Activated T-helper 9 cell treated with anti-CD3 and anti-CD28 coated beads, Interleukin-2, amount 50 U/mL, for 16 hours (primary cell): ENCODE data around the gene SPANXN3.
"Not testable (repeated sequence)": the region's sequence is repeated elsewhere in the genome, so short reads cannot be mapped to it uniquely, and the experiment has no call there.

Experiments
- DNase-seq: peaks from one replicate; pipeline ENCODE4 v3.0.0-alpha.2; 2020; ENCODE audit warnings: low read depth

The SPANXN3 gene, protein sequence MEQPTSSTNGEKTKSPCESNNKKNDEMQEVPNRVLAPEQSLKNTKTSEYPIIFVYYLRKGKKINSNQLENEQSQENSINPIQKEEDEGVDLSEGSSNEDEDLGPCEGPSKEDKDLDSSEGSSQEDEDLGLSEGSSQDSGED

DNA sequence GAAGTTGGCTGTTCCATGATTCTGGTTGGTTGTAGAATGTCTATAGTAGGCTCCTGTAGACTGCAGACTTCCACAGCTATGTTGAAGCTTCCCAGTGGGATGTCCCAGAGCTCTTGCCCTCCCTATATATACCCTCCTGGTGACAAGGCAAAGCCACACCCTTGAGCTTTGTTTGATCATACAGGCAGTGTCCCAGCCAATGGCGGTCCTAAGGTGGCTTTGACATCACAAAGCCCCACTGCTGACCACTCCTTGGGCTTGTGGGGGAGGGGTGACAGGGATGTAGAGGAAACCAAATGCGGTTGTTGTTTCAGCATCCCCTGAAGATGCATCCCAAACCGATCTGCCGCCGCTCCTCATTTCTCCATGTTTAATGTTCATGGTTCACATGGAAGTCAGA, at the start of gene SPANXN3:
SPANXN3 (minus strand) TSS at position 101 of the 400 bp plus-strand sequence; CDS start at position 17, 84 bp downstream.
- DNase-seq, result not testable (repeated sequence)

DNA sequence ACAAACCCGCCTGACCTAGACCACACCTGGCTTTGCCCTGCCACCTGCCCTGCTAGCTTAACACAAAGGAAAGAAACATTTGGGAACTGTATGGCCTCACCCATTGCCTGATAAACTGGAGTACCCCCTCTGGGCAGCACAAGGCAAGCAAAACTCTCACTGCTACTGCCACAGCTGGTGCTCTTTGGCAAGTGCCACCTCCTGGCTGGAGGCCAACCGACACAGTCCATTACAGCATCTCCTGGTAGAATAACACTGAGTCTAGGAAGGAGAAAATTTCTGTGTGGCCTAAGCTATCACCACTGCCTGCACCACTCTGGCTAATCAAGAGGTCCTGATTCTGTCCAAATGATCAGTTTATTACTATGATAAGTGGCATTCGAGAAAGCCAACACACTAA, 18.9 kb upstream of the SPANXN3 start:
- no peak for DNase-seq

DNA sequence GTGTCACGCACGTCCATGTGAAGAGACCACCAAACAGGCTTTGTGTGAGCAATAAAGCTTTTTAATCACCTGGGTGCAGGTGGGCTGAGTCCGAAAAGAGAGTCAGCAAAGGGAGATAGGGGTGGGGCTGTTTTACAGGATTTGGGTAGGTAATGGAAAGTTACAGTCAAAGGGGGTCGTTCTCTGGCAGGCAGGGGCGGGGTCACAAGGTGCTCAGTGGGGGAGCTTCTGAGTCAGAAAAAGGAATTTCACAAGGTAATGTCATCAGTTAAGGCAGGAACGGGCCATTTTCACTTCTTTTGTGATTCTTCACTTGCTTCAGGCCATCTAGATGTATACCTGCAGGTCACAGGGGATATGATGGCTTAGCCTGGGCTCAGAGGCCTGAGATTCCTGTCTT, 15.1 kb downstream of the SPANXN3 start:
- not testable (repeated sequence) for DNase-seq

DNA sequence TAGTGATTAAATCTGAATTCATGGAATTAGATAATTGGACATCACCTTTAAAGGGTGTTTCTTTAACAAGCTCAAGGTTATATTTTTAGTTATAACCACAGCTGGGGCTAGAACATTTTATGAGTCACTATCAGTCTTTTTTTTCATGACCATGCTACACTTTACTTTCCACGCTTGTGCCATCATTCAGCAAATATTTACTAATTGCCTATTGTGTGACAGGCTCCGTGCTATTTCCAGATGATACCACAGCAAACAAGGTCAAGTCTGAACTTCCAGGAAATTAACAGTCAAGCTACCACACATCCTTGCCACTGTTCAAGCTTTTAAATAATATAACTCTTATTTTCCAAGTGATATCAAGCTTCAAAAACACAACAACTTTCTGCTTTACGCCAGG, 16.5 kb downstream of the SPANXN3 start:
- DNase-seq, result no peak

DNA sequence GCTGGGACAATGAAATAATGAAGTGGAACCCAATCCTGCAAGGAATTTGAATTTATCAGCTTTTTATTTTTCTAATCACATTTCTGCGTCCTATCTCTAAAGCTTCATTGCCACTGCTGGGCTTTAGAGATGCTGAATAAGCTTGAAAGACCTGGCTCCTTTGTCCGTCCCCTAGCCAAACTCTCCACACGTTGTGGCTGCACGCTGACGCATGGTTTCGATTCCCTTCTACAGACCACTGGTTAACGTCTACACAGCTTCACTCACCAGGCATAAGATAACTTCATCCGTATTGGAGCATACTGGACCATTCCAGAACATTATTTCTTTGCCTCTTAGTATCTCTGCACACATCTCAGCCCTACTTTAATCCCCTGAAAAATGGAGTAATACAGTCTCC, 31.2 kb downstream of the SPANXN3 start:
- DNase-seq, result no peak

DNA sequence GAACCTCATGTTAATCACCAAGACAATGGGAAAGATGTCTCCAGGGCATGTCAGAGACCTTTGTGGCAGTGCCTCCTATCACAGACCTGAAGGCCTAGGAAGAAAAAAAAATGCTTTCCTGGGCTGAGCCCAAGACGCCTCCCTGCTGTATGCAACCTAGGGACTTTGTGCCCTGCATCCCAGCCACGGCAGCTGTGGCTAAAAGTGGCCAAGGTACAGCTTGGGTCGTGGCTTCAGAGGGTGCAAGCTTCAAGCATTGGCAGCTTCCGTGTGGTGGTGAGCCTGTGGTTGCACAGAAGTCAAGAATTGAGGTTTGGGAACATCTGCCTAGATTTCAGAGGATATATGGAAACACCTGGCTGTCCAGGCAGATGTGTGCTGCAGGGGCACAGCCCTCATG, 40.5 kb downstream of the SPANXN3 start:
- no peak for DNase-seq

DNA sequence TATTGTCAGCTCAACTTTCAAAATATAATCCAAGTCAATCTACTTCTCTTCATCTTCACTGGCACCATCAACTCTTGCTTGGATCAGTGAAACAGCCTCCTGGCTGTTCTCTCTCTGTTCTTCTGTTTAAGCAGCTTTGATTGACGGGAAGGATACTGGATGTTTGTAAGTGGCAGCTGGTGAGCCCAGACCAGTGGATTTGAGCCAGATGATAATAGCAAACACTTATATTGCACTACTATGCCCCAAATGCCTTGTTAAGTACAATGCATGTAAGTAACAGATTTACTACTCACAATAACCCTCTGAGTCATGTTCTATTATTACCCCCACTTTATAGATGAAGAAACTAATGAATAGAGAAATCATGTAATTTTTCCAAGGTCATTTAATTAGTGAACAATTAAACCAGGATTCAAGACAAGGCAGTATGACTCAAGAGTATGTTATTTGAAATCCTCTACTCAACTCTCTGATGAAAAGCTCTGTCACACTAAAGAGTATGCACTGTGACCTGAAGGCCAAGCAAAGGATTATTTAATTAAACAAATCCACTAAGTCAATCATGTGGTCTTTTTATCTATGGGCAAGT, 44.8 kb downstream of the SPANXN3 start:
- DNase-seq, result no peak

DNA sequence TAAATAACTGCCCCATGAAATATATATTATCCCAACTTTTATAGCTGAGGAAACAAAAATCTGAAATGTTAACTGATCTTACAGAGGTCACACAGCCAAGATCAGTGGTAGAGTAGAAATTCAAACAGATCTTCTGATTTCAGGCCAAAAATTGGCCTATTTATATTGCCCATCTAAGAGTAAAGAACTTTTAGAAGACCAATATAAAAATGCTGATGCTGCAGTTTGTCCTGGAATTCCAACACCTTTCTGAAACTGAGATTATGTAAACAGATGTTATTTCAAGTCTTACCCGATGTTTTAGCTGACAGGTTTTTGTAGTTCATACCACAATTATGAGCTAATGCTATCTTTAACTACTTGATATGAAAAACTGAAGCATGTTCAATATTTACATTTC, 51.1 kb downstream of the SPANXN3 start:
- DNase-seq, result no peak

DNA sequence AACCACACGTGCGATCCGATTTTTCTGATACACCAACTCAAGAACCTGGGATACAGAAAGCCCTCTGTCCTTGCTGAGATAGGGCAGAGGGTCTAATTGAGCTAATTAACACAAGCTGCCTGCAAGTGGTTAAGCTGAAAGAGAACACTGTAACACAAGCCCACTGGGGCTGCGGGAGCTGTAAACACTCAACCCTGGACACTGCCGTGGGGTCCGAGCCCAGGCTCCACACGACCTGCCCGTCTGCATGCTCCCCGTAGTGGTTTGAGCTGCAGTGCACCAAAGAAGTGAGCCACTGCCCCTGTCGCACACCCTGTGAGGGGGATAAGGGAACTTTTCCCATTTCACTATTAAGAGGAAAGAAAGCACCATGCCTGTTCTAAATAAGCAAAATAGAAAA, 54.6 kb downstream of the SPANXN3 start:
- no peak for DNase-seq

DNA sequence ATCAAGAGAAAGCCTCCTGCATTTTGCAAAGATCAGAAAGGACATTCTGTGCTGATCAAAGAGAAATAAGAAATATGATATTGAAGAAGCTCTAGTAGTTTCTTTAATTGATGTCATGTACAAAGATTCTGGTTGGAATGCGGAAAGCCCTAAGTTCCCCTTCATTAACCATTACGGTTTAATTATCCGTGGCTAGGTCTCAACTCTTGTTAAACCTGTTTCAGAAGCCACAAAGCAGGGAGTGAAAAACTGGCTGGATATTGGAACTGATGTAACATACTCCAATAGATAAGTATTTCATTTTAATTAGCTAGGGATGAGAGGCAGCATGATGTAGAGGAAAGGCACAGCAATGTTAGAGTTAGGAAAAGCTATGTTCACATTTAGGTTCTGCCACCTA, 55.7 kb downstream of the SPANXN3 start:
- no peak for DNase-seq
